Measurements from ENCODE around the gene SACS. TPM values are rescaled to one million over a fixed set of nuclear protein-coding genes. Genes with fewer than 3 reads are reported as not detected.

SACS gene
- total RNA-seq, 1 donor from 2014 or later, result 56.0 TPM

- H3K27me3 ChIP-seq (ENCODE audit: control insufficient read depth, insufficient read depth, low read length), result no peaks in the 10 kb centered on the region
- TF ChIP-seq CTCF (IDR thresholded peaks at IDR 0.05; ENCODE audit: insufficient read depth, low read length, poor library complexity, severe bottlenecking), result no peak
- DNase-seq (ENCODE audit: low read depth), result no peak
- H3K4me3 ChIP-seq (ENCODE audit: low read depth, low read length), result no peak overlapping the region
- peaks cover 3% of the 10 kb centered on the region for H3K36me3 ChIP-seq (ENCODE audit: control insufficient read depth, insufficient read depth, low read length)
Observed at GRCh38 chr13:23359882-23360281, 73.6 kb downstream of the SACS start.

GRCh38 chr13:23357349-23357748 is 76.2 kb downstream of the SACS start:
- H3K36me3 ChIP-seq (ENCODE audit: control insufficient read depth, insufficient read depth, low read length), result peaks cover 1% of the 10 kb centered on the region
- no peak for TF ChIP-seq CTCF (IDR thresholded peaks at IDR 0.05; ENCODE audit: insufficient read depth, low read length, poor library complexity, severe bottlenecking)
- no peaks in the 10 kb centered on the region for H3K27me3 ChIP-seq (ENCODE audit: control insufficient read depth, insufficient read depth, low read length)
- DNase-seq (ENCODE audit: low read depth), result no peak
- no peak overlapping the region for H3K4me3 ChIP-seq (ENCODE audit: low read depth, low read length)

DNA sequence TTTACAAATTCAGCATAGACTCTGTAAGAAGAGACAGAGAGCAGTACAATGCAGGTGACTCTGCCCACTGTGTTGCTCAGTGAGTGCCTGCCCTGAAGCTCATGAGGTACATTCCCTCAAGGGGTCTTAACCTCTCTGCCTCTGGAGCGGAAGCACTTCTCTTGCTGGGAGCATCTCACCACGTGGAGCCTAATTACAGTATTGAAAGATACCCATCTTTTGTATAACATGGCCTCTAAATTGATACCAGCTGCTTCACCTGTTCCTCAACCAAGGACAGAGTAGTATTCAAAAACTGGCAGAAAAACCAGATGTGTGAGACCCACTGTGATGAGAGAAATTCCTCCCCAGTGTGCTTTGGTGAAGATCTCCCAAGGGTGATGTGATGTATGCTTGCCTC is 77.1 kb downstream of the SACS start:
- H3K36me3 ChIP-seq (ENCODE audit: control insufficient read depth, insufficient read depth, low read length), result peaks cover 1% of the 10 kb centered on the region
- H3K27me3 ChIP-seq (ENCODE audit: control insufficient read depth, insufficient read depth, low read length), result no peaks in the 10 kb centered on the region
- DNase-seq (ENCODE audit: low read depth), result no peak
- no peak for TF ChIP-seq CTCF (IDR thresholded peaks at IDR 0.05; ENCODE audit: insufficient read depth, low read length, poor library complexity, severe bottlenecking)
- no peak overlapping the region for H3K4me3 ChIP-seq (ENCODE audit: low read depth, low read length)

- no peak for DNase-seq (ENCODE audit: low read depth)
- Histone ChIP-seq H3K27me3 (ENCODE audit: control insufficient read depth, insufficient read depth, low read length) (no peaks in the 10 kb centered on the region), H3K36me3 (ENCODE audit: control insufficient read depth, insufficient read depth, low read length) (peaks cover 3% of the 10 kb centered on the region), H3K4me3 (ENCODE audit: low read depth, low read length) (no peak overlapping the region)
- TF ChIP-seq CTCF (IDR thresholded peaks at IDR 0.05; ENCODE audit: insufficient read depth, low read length, poor library complexity, severe bottlenecking), result no peak
Observed at GRCh38 chr13:23354520-23354919, 79.0 kb downstream of the SACS start.

GRCh38 chr13:23352161-23352560 is 81.3 kb downstream of the SACS start:
- H3K27me3 ChIP-seq (ENCODE audit: control insufficient read depth, insufficient read depth, low read length), result no peaks in the 10 kb centered on the region
- TF ChIP-seq CTCF (IDR thresholded peaks at IDR 0.05; ENCODE audit: insufficient read depth, low read length, poor library complexity, severe bottlenecking), result no peak
- DNase-seq (ENCODE audit: low read depth), result no peak
- no peak overlapping the region for H3K4me3 ChIP-seq (ENCODE audit: low read depth, low read length)
- peaks cover 5% of the 10 kb centered on the region for H3K36me3 ChIP-seq (ENCODE audit: control insufficient read depth, insufficient read depth, low read length)

DNA sequence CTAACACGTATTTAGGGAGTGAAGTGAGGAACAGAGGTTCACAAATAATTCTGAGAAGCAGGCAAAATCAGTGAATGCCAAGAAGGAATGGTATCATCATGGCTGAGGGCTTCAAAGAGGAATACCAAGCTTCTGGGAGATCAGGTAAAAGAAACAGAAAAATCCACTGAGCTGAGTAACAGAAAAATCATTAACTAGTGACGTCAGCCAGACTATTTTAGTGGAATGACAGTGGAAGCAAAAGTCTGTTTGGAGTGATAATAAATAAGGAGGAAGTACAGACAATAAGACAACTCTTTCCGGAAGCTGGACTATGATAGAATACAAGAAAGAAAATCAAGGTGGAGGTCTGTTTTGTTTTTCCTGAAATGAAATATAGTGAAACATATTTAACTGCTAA is 83.5 kb downstream of the SACS start:
- no peak overlapping the region for H3K4me3 ChIP-seq (ENCODE audit: low read depth, low read length)
- H3K27me3 ChIP-seq (ENCODE audit: control insufficient read depth, insufficient read depth, low read length), result no peaks in the 10 kb centered on the region
- peaks cover 3% of the 10 kb centered on the region for H3K36me3 ChIP-seq (ENCODE audit: control insufficient read depth, insufficient read depth, low read length)
- TF ChIP-seq CTCF (IDR thresholded peaks at IDR 0.05; ENCODE audit: insufficient read depth, low read length, poor library complexity, severe bottlenecking), result no peak
- peak; percentile 56 for DNase-seq (ENCODE audit: low read depth)
